Measurements from ENCODE around the gene APOL6. TPM values are rescaled to one million over a fixed set of nuclear protein-coding genes. Genes with fewer than 3 reads are reported as not detected.

The APOL6 gene
- total and polyA plus RNA-seq, 2 of the 13 experiments (the other 11 are each of a cell fraction or from before 2014, with no cell fraction given): 5.2 to 7.5 TPM

DNA sequence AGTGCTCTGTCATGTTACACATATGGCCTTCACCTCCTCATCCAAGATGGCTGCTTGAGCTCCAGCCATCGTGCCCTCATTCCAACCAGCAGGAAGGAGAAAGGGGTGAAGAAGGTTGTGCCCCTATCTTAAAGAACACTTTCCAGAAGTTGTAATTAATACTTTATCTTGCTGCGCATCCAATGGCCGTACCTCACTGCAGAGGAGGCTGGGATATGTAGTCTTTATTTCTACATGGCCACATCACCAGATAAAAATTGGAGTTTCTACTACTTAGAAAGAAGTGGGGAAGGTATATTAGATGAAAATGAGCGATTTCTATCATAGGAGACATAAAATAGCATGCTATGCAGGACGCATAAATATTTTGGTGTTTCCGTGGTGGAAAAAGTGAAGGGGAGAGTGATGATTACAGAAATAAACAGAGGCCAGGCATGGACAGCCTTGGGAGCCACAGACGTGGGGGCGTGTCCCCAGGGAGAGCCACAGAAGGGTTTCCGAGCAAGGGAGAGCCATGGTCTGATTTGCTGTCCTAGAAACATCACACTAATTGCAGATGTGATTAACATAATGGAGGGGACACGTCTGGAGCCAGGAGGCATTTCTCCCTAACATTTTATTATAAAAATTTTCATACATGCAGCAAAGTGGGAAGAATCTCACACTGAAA lies 22.3 kb upstream of the APOL6 start:
- H3K4me3 ChIP-seq (replicated peaks in 1 of 3; ENCODE audit: insufficient read depth in 1 of 3, low read depth in 2 of 3, low read length in 3 of 3): no peak overlapping the region
- BruUV-seq (replicated peaks): no TSS peak
- H3K79me2 ChIP-seq (ENCODE audit: insufficient read depth, low read length): no peaks in the 10 kb centered on the region
- ChIA-PET CTCF (ENCODE audit: low intra/inter-chr PET ratio, low total read pairs) (interaction anchor here (2.2 kb wide), 1 partner anchor 114 kb away, joined by 5 read pairs; no protein-coding TSS in a partner anchor), POLR2A (no interaction called here)
- intact Hi-C loops (cut with micrococcal nuclease; ENCODE audit: unreplicated experiment): loop anchor here (5.0 kb wide), 2 partner anchors 296 to 501 kb away; no protein-coding TSS in a partner anchor
- 27% methylated on average over 10 of the region's 10 CpGs for WGBS (ENCODE audit: low lambda C conversion rate)
- no peaks in the 10 kb centered on the region for H4K20me1 ChIP-seq (ENCODE audit: insufficient read depth, low read length)
- no peak overlapping the region for H2AFZ ChIP-seq (ENCODE audit: low read length)
- FAIRE-seq (no peak), ATAC-seq (no peak), DNase-seq (ENCODE audit: low spot score) (no peak)
- no peaks in the 10 kb centered on the region for H3K9me3 ChIP-seq (ENCODE audit: low read length)
- H3K9ac ChIP-seq (ENCODE audit: insufficient read depth, low read depth, low read length): no peak overlapping the region
- peaks cover 24% of the 10 kb centered on the region for H3K4me1 ChIP-seq (ENCODE audit: insufficient read depth, low read length)
- H3K27me3 ChIP-seq (ENCODE audit: control insufficient read depth in 1 of 2, insufficient read depth in 2 of 2, low read length in 2 of 2): peaks cover 0 to 18% of the 10 kb centered on the region in 2 experiments; a peak in 2 of 5 replicates
- in situ Hi-C loops (cut with HindIII; ENCODE audit: extremely low pct_ligation_motif_present, low pct_unique_long_range_greater_than_20kb): loop anchor here (5.0 to 10.0 kb wide), 3 partner anchors 61 to 496 kb away; no protein-coding TSS in a partner anchor
- TF ChIP-seq DMTF1 (CRISPR knock-in tag; IDR thresholded peaks at IDR 0.05): no peak
- TF ChIP-seq ZMYM3 (CRISPR knock-in tag; IDR thresholded peaks at IDR 0.05): 0 out of 2 replicates have a peak, but pooled peaks have one; percentile 11
- H3K36me3 ChIP-seq (replicated peaks in 1 of 2; ENCODE audit: control insufficient read depth in 1 of 2, insufficient read depth in 2 of 2, low read length in 2 of 2): no peaks in the 10 kb centered on the region
- H3K27ac ChIP-seq (ENCODE audit: extremely low read length, insufficient read depth, low read length): no peak overlapping the region
- no peak overlapping the region for H3K4me2 ChIP-seq (ENCODE audit: low read depth, low read length)
